GM12873 (cell line): ENCODE data around the gene TAF11L2.
"Not testable (repeated sequence)": the region's sequence is repeated elsewhere in the genome, so short reads cannot be mapped to it uniquely, and the experiment has no call there.

Experiments
- CTCF ChIP-seq: IDR thresholded peaks from 2 replicates; pipeline ENCODE4 v1.5.1; 2012; ENCODE audit warnings: low read depth, mild to moderate bottlenecking, moderate library complexity, low read length, control low read depth; ENCODE audit not compliant: insufficient read depth; ENCODE audit errors: missing control alignments

TAF11L2 gene

GRCh38 chr5:17477573-17478265 is 20.3 kb upstream of the TAF11L2 start:
- no peak for TF ChIP-seq CTCF

GRCh38 chr5:17481378-17481777 is 16.7 kb upstream of the TAF11L2 start:
- TF ChIP-seq CTCF = no peak

GRCh38 chr5:17482790-17483189 is 15.2 kb upstream of the TAF11L2 start:
- TF ChIP-seq CTCF = no peak

- no peak for TF ChIP-seq CTCF
Observed at GRCh38 chr5:17487174-17487512, 10.9 kb upstream of the TAF11L2 start.

- TF ChIP-seq CTCF = no peak
Observed at GRCh38 chr5:17492770-17493169, 5.3 kb upstream of the TAF11L2 start.

- no peak for TF ChIP-seq CTCF
Observed at GRCh38 chr5:17497446-17497845, 585 bp upstream of the TAF11L2 start.

GRCh38 chr5:17511775-17512325 is 13.8 kb downstream of the TAF11L2 start:
- TF ChIP-seq CTCF = no peak

- TF ChIP-seq CTCF = not testable (repeated sequence)
Observed at GRCh38 chr5:17518067-17518466, 20.0 kb downstream of the TAF11L2 start, which contains the start of gene TAF11L3. Gene TAF11L3, plus strand, starts transcription at chr5:17518367.
